HG03432 (cell line): ENCODE data around the gene TMEM269.
A peak's percentile ranks its signal among the peaks of the same experiment; 100 is the strongest.

Source experiments
- ATAC-seq: cut with Tn5 transposase; IDR thresholded peaks from one replicate; pipeline ENCODE4 v1.9.1; 2021; ENCODE audit warnings: mild to moderate bottlenecking, moderate library complexity; ENCODE audit not compliant: unreplicated experiment

The TMEM269 gene

GRCh38 chr1:42817976-42818375, 33.2 kb downstream of the TMEM269 start:
- no peak for ATAC-seq

GRCh38 chr1:42820813-42821212, 36.0 kb downstream of the TMEM269 start:
- no peak for ATAC-seq

- no peak for ATAC-seq
Measured at GRCh38 chr1:42821690-42822089, 36.9 kb downstream of the TMEM269 start.

- ATAC-seq, result no peak
Measured at GRCh38 chr1:42822800-42823392, 38.1 kb downstream of the TMEM269 start.

GRCh38 chr1:42824481-42825035, 39.8 kb downstream of the TMEM269 start:
- no peak for ATAC-seq

- no peak for ATAC-seq
Measured at GRCh38 chr1:42825036-42825851, 40.5 kb downstream of the TMEM269 start.

- no peak for ATAC-seq
Measured at GRCh38 chr1:42830631-42831030, 45.8 kb downstream of the TMEM269 start.

- ATAC-seq, result no peak
Measured at GRCh38 chr1:42831273-42831672, 46.5 kb downstream of the TMEM269 start.

- ATAC-seq, result no peak
Measured at GRCh38 chr1:42832641-42833240, 48.0 kb downstream of the TMEM269 start.

GRCh38 chr1:42833981-42834380, 49.2 kb downstream of the TMEM269 start:
- ATAC-seq, result no peak

GRCh38 chr1:42834803-42835202, 50.0 kb downstream of the TMEM269 start:
- no peak for ATAC-seq

- ATAC-seq, result no peak
Measured at GRCh38 chr1:42835422-42835821, 50.6 kb downstream of the TMEM269 start.

GRCh38 chr1:42837709-42838108, 52.9 kb downstream of the TMEM269 start:
- no peak for ATAC-seq

- no peak for ATAC-seq
Measured at GRCh38 chr1:42838482-42839190, 53.8 kb downstream of the TMEM269 start.

GRCh38 chr1:42841010-42841409, 56.2 kb downstream of the TMEM269 start:
- no peak for ATAC-seq

GRCh38 chr1:42841440-42842147, 56.8 kb downstream of the TMEM269 start:
- no peak for ATAC-seq

- no peak for ATAC-seq
Measured at GRCh38 chr1:42844592-42845140, 59.9 kb downstream of the TMEM269 start.

GRCh38 chr1:42845193-42845592, 60.4 kb downstream of the TMEM269 start:
- ATAC-seq, result no peak

GRCh38 chr1:42845866-42846256, 61.1 kb downstream of the TMEM269 start:
- ATAC-seq, result peak; percentile 22
